ENCODE results near the gene DEPP1. TPM values are rescaled to one million over a fixed set of nuclear protein-coding genes. Genes with fewer than 3 reads are reported as not detected.

Gene DEPP1
- total RNA-seq, 3 donors from 2014 or later: 14.8 to 19.0 (median 18.1) TPM

DNA sequence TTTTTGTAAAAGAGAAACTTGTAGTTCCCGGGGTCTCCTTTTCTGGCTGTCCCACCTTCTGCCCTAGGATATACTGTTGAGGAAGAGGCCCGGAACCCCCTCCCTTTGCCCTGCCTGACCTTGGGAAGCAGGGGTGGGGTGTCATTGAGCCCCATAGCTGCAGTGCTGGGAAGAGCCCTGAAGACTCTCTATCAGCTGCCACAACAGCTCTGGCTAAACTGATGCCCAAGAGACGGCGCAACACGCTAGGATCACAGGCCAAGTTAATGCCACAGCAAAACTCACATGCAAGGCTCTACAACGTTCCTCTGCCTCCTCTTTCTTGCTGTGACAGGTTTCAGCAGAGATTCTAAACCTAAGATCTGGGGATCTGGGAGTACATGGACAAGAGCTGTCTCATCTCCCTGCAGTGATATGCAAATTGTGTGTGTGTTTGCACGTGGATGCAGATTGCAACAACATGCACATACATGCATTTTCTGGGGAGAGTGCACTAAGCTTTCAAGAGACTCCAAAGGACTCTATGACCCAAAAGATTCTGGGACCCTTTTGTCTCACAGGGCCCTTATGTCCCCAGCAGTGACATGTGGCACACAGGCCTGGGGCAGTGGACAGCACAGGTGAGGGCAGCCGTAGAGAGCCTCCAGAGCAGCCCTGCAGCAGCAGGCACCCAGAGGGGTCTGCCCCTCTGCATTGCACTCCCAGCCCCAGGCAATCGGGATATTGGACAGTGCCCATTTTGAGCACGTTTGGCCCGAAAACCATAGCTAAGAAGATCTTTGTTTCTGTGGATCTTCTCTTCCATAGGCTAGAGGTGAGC, 16.5 kb downstream of the DEPP1 start:
- intact Hi-C loops (cut with DNase I, micrococcal nuclease): no loop called here
- no peaks in the 10 kb centered on the region for H3K36me3 ChIP-seq (ENCODE audit: low read depth)
- ATAC-seq (no peak), DNase-seq (no peak)
- H3K4me3 ChIP-seq: no peak overlapping the region
- H3K4me1 ChIP-seq (ENCODE audit: low read depth): peaks cover 39% of the 10 kb centered on the region
- TF ChIP-seq, protein P1, sequence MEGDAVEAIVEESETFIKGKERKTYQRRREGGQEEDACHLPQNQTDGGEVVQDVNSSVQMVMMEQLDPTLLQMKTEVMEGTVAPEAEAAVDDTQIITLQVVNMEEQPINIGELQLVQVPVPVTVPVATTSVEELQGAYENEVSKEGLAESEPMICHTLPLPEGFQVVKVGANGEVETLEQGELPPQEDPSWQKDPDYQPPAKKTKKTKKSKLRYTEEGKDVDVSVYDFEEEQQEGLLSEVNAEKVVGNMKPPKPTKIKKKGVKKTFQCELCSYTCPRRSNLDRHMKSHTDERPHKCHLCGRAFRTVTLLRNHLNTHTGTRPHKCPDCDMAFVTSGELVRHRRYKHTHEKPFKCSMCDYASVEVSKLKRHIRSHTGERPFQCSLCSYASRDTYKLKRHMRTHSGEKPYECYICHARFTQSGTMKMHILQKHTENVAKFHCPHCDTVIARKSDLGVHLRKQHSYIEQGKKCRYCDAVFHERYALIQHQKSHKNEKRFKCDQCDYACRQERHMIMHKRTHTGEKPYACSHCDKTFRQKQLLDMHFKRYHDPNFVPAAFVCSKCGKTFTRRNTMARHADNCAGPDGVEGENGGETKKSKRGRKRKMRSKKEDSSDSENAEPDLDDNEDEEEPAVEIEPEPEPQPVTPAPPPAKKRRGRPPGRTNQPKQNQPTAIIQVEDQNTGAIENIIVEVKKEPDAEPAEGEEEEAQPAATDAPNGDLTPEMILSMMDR (IDR thresholded peaks at IDR 0.05): no peak
- no peaks in the 10 kb centered on the region for H3K9me3 ChIP-seq

DNA sequence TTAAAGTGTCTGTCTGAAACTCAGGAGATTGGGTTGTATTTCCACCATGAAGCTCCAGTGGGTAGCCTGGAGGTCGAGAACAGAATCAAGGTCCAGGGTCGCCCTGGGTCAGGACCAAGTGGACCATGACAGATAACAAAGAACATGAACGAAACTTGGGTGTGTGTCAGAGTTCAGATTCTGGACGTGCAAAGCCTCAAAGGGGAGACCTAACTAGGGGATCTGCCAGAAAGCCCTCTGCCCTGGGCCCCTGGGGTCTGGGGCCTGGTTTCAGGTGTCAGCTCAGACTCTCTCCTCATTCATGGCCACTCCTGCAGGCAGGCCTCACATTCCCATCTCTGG, 17.4 kb downstream of the DEPP1 start:
- Histone ChIP-seq H3K36me3 (ENCODE audit: low read depth) (no peaks in the 10 kb centered on the region), H3K4me3 (no peak overlapping the region), H3K9me3 (no peaks in the 10 kb centered on the region), H3K4me1 (ENCODE audit: low read depth) (peaks cover 38% of the 10 kb centered on the region)
- DNase-seq (no peak), ATAC-seq (no peak)
- intact Hi-C loops (cut with DNase I, micrococcal nuclease): no loop called here
- TF ChIP-seq, protein P1 (IDR thresholded peaks at IDR 0.05): no peak

DNA sequence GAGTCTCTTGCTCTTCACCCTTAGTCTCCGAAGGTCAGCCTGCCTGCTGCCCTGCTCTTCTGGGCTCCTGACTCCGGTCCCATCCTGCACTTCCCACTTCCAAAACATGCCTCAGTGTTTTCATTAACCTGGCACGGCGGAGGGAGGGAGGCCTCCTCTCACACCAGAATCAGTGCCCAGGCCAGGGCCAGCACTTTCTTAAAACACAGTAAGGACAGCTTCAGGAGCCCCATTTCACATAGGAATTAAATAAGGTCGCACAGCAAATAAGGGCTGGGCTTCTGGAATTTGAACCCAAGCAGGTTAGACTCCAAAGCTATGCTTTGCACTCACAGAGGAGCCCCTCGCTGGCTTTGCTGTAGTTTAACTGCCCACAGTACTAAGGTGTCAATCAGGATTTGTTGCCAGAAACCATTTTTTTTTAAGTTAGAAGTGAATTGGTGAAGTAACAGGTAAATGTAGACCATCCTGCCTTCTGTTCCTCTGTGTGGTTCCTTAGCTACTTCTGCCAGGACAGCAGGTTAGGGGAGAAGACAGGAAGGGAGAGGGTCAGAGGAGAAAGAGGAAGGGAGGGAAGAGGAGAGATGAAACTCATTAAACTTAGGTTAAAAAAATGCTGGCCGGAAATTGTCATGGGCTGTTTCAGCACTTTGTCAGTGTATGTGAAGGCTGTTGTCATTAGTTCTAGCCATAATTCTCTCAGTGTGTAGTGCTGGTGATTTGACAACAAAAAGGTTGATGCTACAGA, 18.0 kb downstream of the DEPP1 start:
- H3K9me3 ChIP-seq: no peaks in the 10 kb centered on the region
- TF ChIP-seq, protein P1 (IDR thresholded peaks at IDR 0.05): no peak
- ATAC-seq: no peak
- H3K4me3 ChIP-seq: no peak overlapping the region
- intact Hi-C loops (cut with DNase I, micrococcal nuclease): no loop called here
- H3K4me1 ChIP-seq (ENCODE audit: low read depth): peaks cover 36% of the 10 kb centered on the region
- DNase-seq: no peak
- no peaks in the 10 kb centered on the region for H3K36me3 ChIP-seq (ENCODE audit: low read depth)

DNA sequence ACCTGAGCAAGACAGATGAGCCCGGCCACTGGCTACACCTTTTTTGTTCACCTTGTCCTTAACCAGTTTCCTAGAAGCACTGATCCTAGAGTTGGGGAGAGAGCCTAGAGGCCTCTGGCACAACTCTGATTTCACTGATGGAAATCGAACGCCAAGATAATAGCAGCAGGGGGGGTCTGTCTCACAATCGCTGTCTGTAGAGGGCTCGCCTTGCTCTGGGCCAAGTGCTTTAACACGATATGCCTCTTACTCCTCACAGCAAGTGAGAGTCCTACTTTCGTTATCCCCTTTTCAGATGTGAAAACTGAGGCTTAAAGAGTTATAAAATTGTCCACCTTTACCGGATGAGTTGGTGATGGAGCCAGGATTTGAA, 18.5 kb downstream of the DEPP1 start:
- DNase-seq (no peak), ATAC-seq (peak; percentile 1)
- H3K36me3 ChIP-seq (ENCODE audit: low read depth): no peaks in the 10 kb centered on the region
- H3K4me1 ChIP-seq (ENCODE audit: low read depth): peaks cover 36% of the 10 kb centered on the region
- intact Hi-C loops (cut with DNase I, micrococcal nuclease): no loop called here
- H3K9me3 ChIP-seq: no peaks in the 10 kb centered on the region
- peak overlapping the region; percentile 43 for H3K4me3 ChIP-seq
- TF ChIP-seq, protein P1 (IDR thresholded peaks at IDR 0.05): no peak

DNA sequence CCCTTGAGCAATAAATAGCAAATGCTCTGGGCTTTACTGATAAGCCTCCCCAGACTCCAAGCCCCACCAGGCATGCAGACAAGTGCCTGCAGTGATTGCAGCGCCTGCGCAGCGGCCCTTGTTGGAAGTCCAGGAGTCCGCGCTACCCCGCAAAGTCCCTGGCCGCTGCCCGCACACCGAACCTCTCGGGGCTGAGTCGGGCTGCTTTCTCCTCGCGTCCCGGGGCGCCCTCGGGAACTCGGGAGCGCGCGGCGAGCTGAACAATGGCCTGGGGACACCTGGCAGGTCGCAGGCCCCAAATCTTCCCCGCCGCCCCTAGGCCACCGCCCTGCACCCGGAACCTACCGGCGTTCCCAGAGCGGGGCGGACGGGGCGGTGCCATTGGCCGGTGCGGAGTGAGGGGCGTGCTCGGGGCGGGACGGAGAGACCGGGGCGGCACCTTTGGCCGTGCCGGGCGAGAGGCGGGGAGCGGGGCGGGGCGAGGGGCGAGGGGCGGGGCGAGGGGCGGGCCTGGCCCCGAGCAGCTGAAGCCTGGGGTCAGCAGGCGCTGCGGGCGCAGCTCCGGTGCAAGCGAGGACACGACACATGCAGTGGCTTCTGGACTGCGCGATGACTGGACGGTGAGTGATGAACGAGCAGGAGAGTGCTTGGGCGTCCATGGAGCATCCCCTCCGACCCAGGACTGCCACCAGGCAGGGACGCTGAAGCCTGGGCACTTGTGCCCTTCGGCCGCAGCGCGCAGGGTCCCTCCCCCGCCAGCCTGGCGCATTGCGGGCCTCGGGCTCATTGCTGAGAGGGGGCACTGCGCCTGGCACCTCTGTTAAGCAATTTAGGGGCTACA, 19.1 kb downstream of the DEPP1 start, which contains the start of gene RASSF4:
RASSF4 (plus strand) TSS at position 556 of the 841 bp plus-strand sequence. CDS start 10,401 bp downstream, outside the sequence.
- peak; percentile 95 to 98 (median 97) for DNase-seq
- intact Hi-C loops (cut with DNase I, micrococcal nuclease): no loop called here

More for the DNA sequence above, 19.1 kb downstream of the DEPP1 start, which contains the start of gene RASSF4:
- no peaks in the 10 kb centered on the region for H3K36me3 ChIP-seq (ENCODE audit: low read depth)
- ATAC-seq: peak; percentile 96
- TF ChIP-seq, protein P1 (IDR thresholded peaks at IDR 0.05): no peak
- H3K4me1 ChIP-seq (ENCODE audit: low read depth): peaks cover 32% of the 10 kb centered on the region
- no peaks in the 10 kb centered on the region for H3K9me3 ChIP-seq
- H3K4me3 ChIP-seq: peak within 1 kb of the TSS; percentile 43
